ENCODE measurements around the gene PRSS38. TPM values are rescaled to one million over a fixed set of nuclear protein-coding genes. Genes with fewer than 3 reads are reported as not detected.

PRSS38 gene
- total RNA-seq, 1 experiment from 2014 or later: not detected

- H3K4me3 Mint-ChIP-seq (ENCODE audit: unreplicated experiment): no peak overlapping the region
- BruUV-seq (replicated peaks): no TSS peak
- H3K4me1 Mint-ChIP-seq (ENCODE audit: insufficient read depth, unreplicated experiment): peaks cover 7% of the 10 kb centered on the region
- TF ChIP-seq CTCF (IDR thresholded peaks at IDR 0.05; ENCODE audit: unreplicated experiment): no peak
- DNase-seq (ENCODE audit: unreplicated experiment): no peak
- peaks cover 10% of the 10 kb centered on the region for H3K27me3 Mint-ChIP-seq (ENCODE audit: insufficient read depth, unreplicated experiment)
- H3K9me3 Mint-ChIP-seq (ENCODE audit: unreplicated experiment): no peaks in the 10 kb centered on the region
- no peaks in the 10 kb centered on the region for H3K36me3 Mint-ChIP-seq (ENCODE audit: insufficient read depth, unreplicated experiment)
- ChIA-PET CTCF (no interaction called here), POLR2A (no interaction called here)
- intact Hi-C loops (cut with micrococcal nuclease): no loop called here
- no peak overlapping the region for H3K27ac Mint-ChIP-seq (ENCODE audit: low read depth, unreplicated experiment)
These were observed 17.9 kb upstream of the PRSS38 start for GRCh38 chr1:227797625-227798024.

- TF ChIP-seq CTCF (IDR thresholded peaks at IDR 0.05; ENCODE audit: unreplicated experiment): no peak
- no TSS peak for BruUV-seq (replicated peaks)
- no peak for DNase-seq (ENCODE audit: unreplicated experiment)
- Mint-ChIP-seq H3K4me3 (ENCODE audit: unreplicated experiment) (no peak overlapping the region), H3K27me3 (ENCODE audit: insufficient read depth, unreplicated experiment) (peaks cover 10% of the 10 kb centered on the region), H3K9me3 (ENCODE audit: unreplicated experiment) (peaks cover 6% of the 10 kb centered on the region), H3K36me3 (ENCODE audit: insufficient read depth, unreplicated experiment) (no peaks in the 10 kb centered on the region), H3K4me1 (ENCODE audit: insufficient read depth, unreplicated experiment) (peaks cover 7% of the 10 kb centered on the region), H3K27ac (ENCODE audit: low read depth, unreplicated experiment) (no peak overlapping the region)
- ChIA-PET CTCF (interaction anchor here (1.2 kb wide), 1 partner anchor 293 kb away, joined by 3 read pairs; no protein-coding TSS in a partner anchor), POLR2A (interaction anchor here (1.8 kb wide), 1 partner anchor 25 kb away, joined by 4 read pairs; no protein-coding TSS in a partner anchor)
- intact Hi-C loops (cut with micrococcal nuclease): no loop called here
These were observed 17.2 kb upstream of the PRSS38 start for GRCh38 chr1:227798078-227798802.

DNA sequence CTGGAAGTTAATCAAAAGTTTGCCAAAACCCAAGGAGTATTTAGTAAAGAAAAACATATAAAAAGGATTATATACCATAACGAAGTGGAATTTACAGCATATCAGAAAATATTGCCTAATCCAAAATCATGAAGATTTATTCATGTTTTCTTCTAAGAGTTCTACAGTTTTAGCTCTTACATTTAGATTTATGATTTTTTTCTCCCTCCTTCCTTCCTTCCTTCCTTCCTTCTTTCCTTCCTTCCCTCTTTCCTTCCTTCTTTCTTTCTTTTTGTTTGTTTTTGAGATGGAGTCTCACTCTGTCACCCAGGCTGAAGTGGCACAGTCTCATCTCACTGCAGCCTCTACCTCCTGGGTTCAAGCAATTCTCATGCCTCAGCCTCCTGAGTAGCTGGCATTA lies 15.7 kb upstream of the PRSS38 start:
- no TSS peak for BruUV-seq (replicated peaks)
- no peak overlapping the region for H3K27ac Mint-ChIP-seq (ENCODE audit: low read depth, unreplicated experiment)
- H3K36me3 Mint-ChIP-seq (ENCODE audit: insufficient read depth, unreplicated experiment): no peaks in the 10 kb centered on the region
- H3K4me1 Mint-ChIP-seq (ENCODE audit: insufficient read depth, unreplicated experiment): peaks cover under 1% of the 10 kb centered on the region
- ChIA-PET POLR2A (interaction anchor here (1.1 to 1.8 kb wide), 2 partner anchors 12 to 27 kb away, joined by 3 to 4 read pairs; no protein-coding TSS in a partner anchor), CTCF (interaction anchor here (0.6 to 1.1 kb wide), 4 partner anchors 37 to 426 kb away, joined by 3 read pairs; no protein-coding TSS in a partner anchor)
- peaks cover 8% of the 10 kb centered on the region for H3K9me3 Mint-ChIP-seq (ENCODE audit: unreplicated experiment)
- intact Hi-C loops (cut with micrococcal nuclease): no loop called here
- no peak for DNase-seq (ENCODE audit: unreplicated experiment)
- TF ChIP-seq CTCF (IDR thresholded peaks at IDR 0.05; ENCODE audit: unreplicated experiment): no peak
- H3K4me3 Mint-ChIP-seq (ENCODE audit: unreplicated experiment): no peak overlapping the region
- peaks cover 10% of the 10 kb centered on the region for H3K27me3 Mint-ChIP-seq (ENCODE audit: insufficient read depth, unreplicated experiment)

- ChIA-PET CTCF (interaction anchor here (1.1 to 4.8 kb wide), 5 partner anchors 10 to 142 kb away, joined by 3 to 35 read pairs (median 8); no protein-coding TSS in a partner anchor), POLR2A (interaction anchor here (1.0 to 1.5 kb wide), 4 partner anchors 9 to 142 kb away, joined by 3 to 7 read pairs (median 6); no protein-coding TSS in a partner anchor)
- Mint-ChIP-seq H3K27ac (ENCODE audit: low read depth, unreplicated experiment) (no peak overlapping the region), H3K9me3 (ENCODE audit: unreplicated experiment) (peaks cover 20% of the 10 kb centered on the region), H3K4me3 (ENCODE audit: unreplicated experiment) (no peak overlapping the region), H3K36me3 (ENCODE audit: insufficient read depth, unreplicated experiment) (no peaks in the 10 kb centered on the region), H3K4me1 (ENCODE audit: insufficient read depth, unreplicated experiment) (peaks cover 25% of the 10 kb centered on the region), H3K27me3 (ENCODE audit: insufficient read depth, unreplicated experiment) (no peaks in the 10 kb centered on the region)
- no peak for DNase-seq (ENCODE audit: unreplicated experiment)
- intact Hi-C loops (cut with micrococcal nuclease): no loop called here
- TF ChIP-seq CTCF (IDR thresholded peaks at IDR 0.05; ENCODE audit: unreplicated experiment): no peak
- BruUV-seq (replicated peaks): no TSS peak
These were observed 11.5 kb upstream of the PRSS38 start for GRCh38 chr1:227803933-227804332.
